Measurements from ENCODE around the gene TMEM134. TPM values are rescaled to one million over a fixed set of nuclear protein-coding genes. Genes with fewer than 3 reads are reported as not detected.

The TMEM134 gene
- total and polyA plus RNA-seq, 7 donors: 54.6 to 137 (median 96.1) TPM

- Histone ChIP-seq H3K27me3 (peaks cover 0 to 18% (median 6%) of the 10 kb centered on the region in 3 donors), H3K4me1 (peaks cover 0 to 37% (median 33%) of the 10 kb centered on the region in 4 donors), H3K9me3 (no peaks in the 10 kb centered on the region), H3K4me3 (no peak overlapping the region), H3K36me3 (peaks cover 0 to 7% (median 0%) of the 10 kb centered on the region in 4 donors), H3K27ac (no peak overlapping the region)
- TF ChIP-seq POLR2AphosphoS5 (IDR thresholded peaks at IDR 0.05): no peak
- TF ChIP-seq POLR2A (IDR thresholded peaks at IDR 0.05): no peak
- no peak for TF ChIP-seq CTCF (IDR thresholded peaks at IDR 0.05)
- no peak for TF ChIP-seq EP300 (IDR thresholded peaks at IDR 0.05)
- no peak for DNase-seq
- intact Hi-C loops (cut with DNase I): no loop called here
- WGBS, 2 donors: 52 to 75% methylated on average over 3 of the region's 3 CpGs
These were observed 40.9 kb upstream of the TMEM134 start for GRCh38 chr11:67510023-67510345.

GRCh38 chr11:67508486-67509121 is 39.6 kb upstream of the TMEM134 start:
- intact Hi-C loops (cut with DNase I): loop anchor here (5.0 kb wide), 3 partner anchors 74 to 241 kb away; partner anchors contain the start of genes GRK2, GSTP1 and RPS6KB2
- H3K4me1 ChIP-seq: peaks cover 0 to 51% (median 46%) of the 10 kb centered on the region in 4 donors
- TF ChIP-seq EP300 (IDR thresholded peaks at IDR 0.05) (no peak), POLR2A (IDR thresholded peaks at IDR 0.05) (peak in 1 of 2 donors; percentile 9), POLR2AphosphoS5 (IDR thresholded peaks at IDR 0.05) (peak; percentile 52 to 82 (median 63))

GRCh38 chr11:67507864-67508485 is 38.9 kb upstream of the TMEM134 start, which contains the start of gene CDK2AP2:
Gene CDK2AP2 (minus strand): TSS chr11:67508162. CDS start chr11:67508082, 80 bp downstream.
- WGBS, 2 donors: 0 to 1% methylated on average over 57 of the region's 57 CpGs
- peak; percentile 100 for DNase-seq
- Histone ChIP-seq H3K4me3 (peak within 1 kb of the TSS; percentile 66 to 81 (median 76)), H3K4me1 (peaks cover 0 to 57% (median 48%) of the 10 kb centered on the region in 4 donors), H3K27me3 (peaks cover 9 to 31% (median 26%) of the 10 kb centered on the region in 3 donors), H3K36me3 (peaks cover 0 to 7% (median 0%) of the 10 kb centered on the region in 4 donors), H3K27ac (peak within 1 kb of the TSS; percentile 96 to 99 (median 97)), H3K9me3 (no peaks in the 10 kb centered on the region)
- intact Hi-C loops (cut with DNase I): loop anchor here (2.0 to 5.0 kb wide), 6 partner anchors 25 to 241 kb away; partner anchors contain the start of genes AIP, GRK2, GSTP1 and RPS6KB2
- peak; percentile 71 to 93 for TF ChIP-seq POLR2A (IDR thresholded peaks at IDR 0.05)
- TF ChIP-seq CTCF (IDR thresholded peaks at IDR 0.05): no peak
- TF ChIP-seq POLR2AphosphoS5 (IDR thresholded peaks at IDR 0.05): peak; percentile 88 to 96 (median 92)

More at GRCh38 chr11:67508486-67509121, 39.6 kb upstream of the TMEM134 start:
- H3K4me3 ChIP-seq: peak overlapping the region; percentile 66 to 81 (median 76)
- DNase-seq: peak; percentile 99
- peaks cover 0 to 7% (median 0%) of the 10 kb centered on the region in 4 donors for H3K36me3 ChIP-seq
- peaks cover 9 to 30% (median 19%) of the 10 kb centered on the region in 3 donors for H3K27me3 ChIP-seq
- peak overlapping the region; percentile 96 to 99 (median 97) for H3K27ac ChIP-seq
- no peaks in the 10 kb centered on the region for H3K9me3 ChIP-seq
- 1% methylated on average over 57 of the region's 57 CpGs for WGBS, 2 donors

GRCh38 chr11:67507242-67507863 is 38.3 kb upstream of the TMEM134 start:
- no peaks in the 10 kb centered on the region for H3K9me3 ChIP-seq
- H3K4me1 ChIP-seq: peaks cover 0 to 57% (median 48%) of the 10 kb centered on the region in 4 donors
- intact Hi-C loops (cut with DNase I): loop anchor here (2.0 to 5.0 kb wide), 6 partner anchors 25 to 240 kb away; partner anchors contain the start of genes AIP, GRK2, GSTP1 and RPS6KB2
- H3K36me3 ChIP-seq: peaks cover 0 to 7% (median 0%) of the 10 kb centered on the region in 4 donors
- H3K4me3 ChIP-seq: peak overlapping the region; percentile 53 to 81 (median 76)
- H3K27me3 ChIP-seq: peaks cover 9 to 37% (median 32%) of the 10 kb centered on the region in 3 donors
- DNase-seq: peak; percentile 88
- WGBS, 2 donors: 8 to 31% methylated on average over 33 of the region's 33 CpGs
- peak overlapping the region; percentile 96 to 99 (median 97) for H3K27ac ChIP-seq
- TF ChIP-seq CTCF (IDR thresholded peaks at IDR 0.05) (no peak), POLR2AphosphoS5 (IDR thresholded peaks at IDR 0.05) (no peak), EP300 (IDR thresholded peaks at IDR 0.05) (no peak), POLR2A (IDR thresholded peaks at IDR 0.05) (no peak)

All from sigmoid colon (tissue), 7 donors.